Measurements from ENCODE around the gene TRIM41.
A peak's percentile ranks its signal among the peaks of the same experiment; 100 is the strongest.

DNA sequence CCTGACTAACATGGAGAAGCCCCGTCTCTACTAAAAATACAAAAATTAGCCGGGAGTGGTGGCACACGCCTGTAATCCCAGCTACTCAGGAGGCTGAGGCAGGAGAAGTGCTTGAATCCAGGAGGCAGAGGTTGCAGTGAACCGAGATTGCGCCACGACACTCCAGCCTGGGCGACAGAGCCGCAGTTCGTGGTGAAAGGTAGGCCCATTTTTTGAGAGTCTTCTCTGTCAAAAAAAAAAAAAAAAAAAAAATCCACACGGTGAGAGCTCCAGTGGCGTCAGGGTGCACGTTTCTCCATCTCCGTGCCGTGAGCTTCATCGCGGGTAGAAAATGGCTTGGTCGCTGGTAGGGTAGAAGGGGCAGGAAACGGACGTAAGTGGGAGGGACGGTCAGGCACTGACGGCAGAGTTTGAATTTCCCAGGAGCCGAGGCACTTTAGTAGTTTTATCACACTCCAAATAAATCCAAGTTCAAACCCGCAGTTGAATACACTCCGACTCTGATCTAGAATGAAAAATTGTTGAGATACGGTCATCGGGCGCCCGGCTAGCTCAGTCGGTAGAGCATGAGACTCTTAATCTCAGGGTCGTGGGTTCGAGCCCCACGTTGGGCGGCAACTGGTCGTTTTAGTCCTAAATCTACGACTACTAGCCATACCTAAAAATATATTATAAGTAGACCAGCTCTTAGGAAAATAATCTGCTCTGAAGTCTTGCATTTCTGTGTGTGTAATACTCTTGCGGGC lies 15.7 kb upstream of the TRIM41 start:
- TF ChIP-seq RBAK (tag by site-specific recombination; IDR thresholded peaks at IDR 0.05) (no peak), KLF8 (tag by site-specific recombination; IDR thresholded peaks at IDR 0.05) (peak; percentile 71), YY1 (tag by site-specific recombination; IDR thresholded peaks at IDR 0.05) (no peak), TSHZ1 (tag by site-specific recombination; IDR thresholded peaks at IDR 0.05; ENCODE audit: borderline replicate concordance) (peak; percentile 26; the same call in 1 of the 2 replicates), ZNF792 (tag by site-specific recombination; IDR thresholded peaks at IDR 0.05) (no peak), ZNF473 (tag by site-specific recombination; IDR thresholded peaks at IDR 0.05) (no peak), ZNF274 (IDR thresholded peaks at IDR 0.05; ENCODE audit: low read length) (no peak), ZNF274 (tag by site-specific recombination; IDR thresholded peaks at IDR 0.05; ENCODE audit: borderline replicate concordance) (no peak), KLF10 (tag by site-specific recombination; IDR thresholded peaks at IDR 0.05) (peak; percentile 81), ZEB2 (tag by site-specific recombination; IDR thresholded peaks at IDR 0.05) (peak; percentile 88), GLI4 (tag by site-specific recombination; IDR thresholded peaks at IDR 0.05) (no peak; the same call in 1 of the 2 replicates), ZNF140 (tag by site-specific recombination; IDR thresholded peaks at IDR 0.05) (no peak), TRIM28 (IDR thresholded peaks at IDR 0.05; ENCODE audit: borderline replicate concordance, low read length) (peak; percentile 86; the same call in 1 of the 2 replicates)
- TF ChIP-seq, protein P1, sequence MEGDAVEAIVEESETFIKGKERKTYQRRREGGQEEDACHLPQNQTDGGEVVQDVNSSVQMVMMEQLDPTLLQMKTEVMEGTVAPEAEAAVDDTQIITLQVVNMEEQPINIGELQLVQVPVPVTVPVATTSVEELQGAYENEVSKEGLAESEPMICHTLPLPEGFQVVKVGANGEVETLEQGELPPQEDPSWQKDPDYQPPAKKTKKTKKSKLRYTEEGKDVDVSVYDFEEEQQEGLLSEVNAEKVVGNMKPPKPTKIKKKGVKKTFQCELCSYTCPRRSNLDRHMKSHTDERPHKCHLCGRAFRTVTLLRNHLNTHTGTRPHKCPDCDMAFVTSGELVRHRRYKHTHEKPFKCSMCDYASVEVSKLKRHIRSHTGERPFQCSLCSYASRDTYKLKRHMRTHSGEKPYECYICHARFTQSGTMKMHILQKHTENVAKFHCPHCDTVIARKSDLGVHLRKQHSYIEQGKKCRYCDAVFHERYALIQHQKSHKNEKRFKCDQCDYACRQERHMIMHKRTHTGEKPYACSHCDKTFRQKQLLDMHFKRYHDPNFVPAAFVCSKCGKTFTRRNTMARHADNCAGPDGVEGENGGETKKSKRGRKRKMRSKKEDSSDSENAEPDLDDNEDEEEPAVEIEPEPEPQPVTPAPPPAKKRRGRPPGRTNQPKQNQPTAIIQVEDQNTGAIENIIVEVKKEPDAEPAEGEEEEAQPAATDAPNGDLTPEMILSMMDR (tag by site-specific recombination; IDR thresholded peaks at IDR 0.05): peak; percentile 16; the same call in 1 of the 2 replicates
